NCI-H1436 (cell line): ENCODE results near the gene SUGCT.

Source experiments
- DNase-seq: peaks from one replicate; lab custom pipeline; 2025; lab: John Stamatoyannopoulos, UW

The SUGCT gene

GRCh38 chr7:40784176-40784575 is 649.4 kb downstream of the SUGCT start:
- DNase-seq = no peak

DNA sequence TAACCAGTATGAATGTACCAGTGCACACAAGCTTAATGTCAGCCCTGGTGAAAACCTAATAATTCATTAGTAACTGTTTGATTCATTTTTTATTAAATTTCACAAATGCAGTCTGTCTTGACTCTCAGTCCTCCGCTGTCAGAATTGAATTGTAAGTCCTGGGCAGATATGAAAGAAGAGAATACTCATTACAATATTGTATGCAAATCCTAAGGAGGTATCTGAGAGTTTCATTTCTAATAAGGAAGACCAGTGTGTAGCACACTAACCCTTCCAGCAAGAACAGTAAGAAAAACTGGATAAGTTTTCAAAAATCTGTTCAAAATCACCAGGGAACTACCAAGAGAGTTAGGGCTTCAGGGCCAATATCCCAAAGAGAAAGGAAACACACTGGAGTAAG is 652.1 kb downstream of the SUGCT start:
- no peak for DNase-seq

DNA sequence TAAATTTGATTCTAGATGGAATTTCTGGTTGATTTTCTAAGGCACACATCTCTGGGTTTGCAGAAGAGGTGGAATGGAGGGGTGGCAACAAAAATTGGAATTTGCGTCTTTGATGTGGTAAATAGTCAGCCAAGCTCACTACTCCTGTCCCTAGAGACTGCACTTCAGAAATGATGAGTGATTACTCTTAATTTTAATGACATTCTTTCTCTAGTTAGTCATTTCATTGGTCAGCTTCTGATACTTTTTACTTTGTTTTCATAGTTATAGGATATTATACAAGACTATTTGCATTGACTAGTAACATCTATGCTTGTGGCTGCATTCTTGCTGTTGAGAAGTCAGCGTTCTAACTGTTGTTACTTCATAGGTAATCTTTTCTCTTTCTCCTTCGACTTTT is 658.3 kb downstream of the SUGCT start:
- DNase-seq = no peak

- DNase-seq = no peak
Observed at GRCh38 chr7:40795607-40796006, 660.8 kb downstream of the SUGCT start.

GRCh38 chr7:40796723-40797122 is 661.9 kb downstream of the SUGCT start:
- no peak for DNase-seq

DNA sequence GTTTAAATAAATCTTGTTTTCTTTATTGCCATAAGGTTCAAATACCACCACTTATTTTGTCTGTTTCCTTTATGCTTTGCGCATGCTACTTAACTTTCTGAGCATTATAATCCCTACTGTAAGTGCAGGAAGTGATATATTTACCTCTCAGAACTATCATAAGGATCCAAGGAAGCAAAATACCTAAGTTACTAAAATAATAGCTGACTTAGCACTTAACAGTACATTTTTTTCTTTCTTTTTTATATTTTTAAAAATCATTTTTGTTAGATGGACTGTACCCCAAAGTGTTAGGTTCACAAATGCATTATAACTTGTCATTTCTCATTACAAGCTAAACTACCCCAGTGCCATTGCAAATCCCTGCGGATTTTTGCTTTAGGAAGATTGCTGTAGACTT is 663.8 kb downstream of the SUGCT start:
- no peak for DNase-seq

- DNase-seq = no peak
Observed at GRCh38 chr7:40799493-40800403, 664.9 kb downstream of the SUGCT start.

- no peak for DNase-seq
Observed at GRCh38 chr7:40800771-40801170, 666.0 kb downstream of the SUGCT start.

DNA sequence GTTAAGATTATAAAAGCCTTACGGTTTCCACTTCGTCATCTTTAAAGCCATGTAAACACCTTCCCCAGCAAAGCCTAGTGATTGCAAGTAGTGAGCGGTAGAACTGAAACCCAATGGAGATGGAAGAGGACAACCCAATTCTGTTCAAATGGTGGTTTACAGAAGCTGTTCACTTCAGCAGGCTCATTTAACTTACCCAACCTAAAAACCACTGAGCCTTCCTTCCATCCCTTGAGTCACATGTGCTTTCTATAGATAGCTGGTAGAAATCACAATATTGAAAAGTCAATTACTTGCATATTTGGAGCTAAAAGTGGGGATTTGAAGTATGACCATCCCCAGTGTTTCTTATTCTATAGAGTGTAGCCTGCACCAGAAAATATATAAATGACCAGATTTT is 667.7 kb downstream of the SUGCT start:
- no peak for DNase-seq

DNA sequence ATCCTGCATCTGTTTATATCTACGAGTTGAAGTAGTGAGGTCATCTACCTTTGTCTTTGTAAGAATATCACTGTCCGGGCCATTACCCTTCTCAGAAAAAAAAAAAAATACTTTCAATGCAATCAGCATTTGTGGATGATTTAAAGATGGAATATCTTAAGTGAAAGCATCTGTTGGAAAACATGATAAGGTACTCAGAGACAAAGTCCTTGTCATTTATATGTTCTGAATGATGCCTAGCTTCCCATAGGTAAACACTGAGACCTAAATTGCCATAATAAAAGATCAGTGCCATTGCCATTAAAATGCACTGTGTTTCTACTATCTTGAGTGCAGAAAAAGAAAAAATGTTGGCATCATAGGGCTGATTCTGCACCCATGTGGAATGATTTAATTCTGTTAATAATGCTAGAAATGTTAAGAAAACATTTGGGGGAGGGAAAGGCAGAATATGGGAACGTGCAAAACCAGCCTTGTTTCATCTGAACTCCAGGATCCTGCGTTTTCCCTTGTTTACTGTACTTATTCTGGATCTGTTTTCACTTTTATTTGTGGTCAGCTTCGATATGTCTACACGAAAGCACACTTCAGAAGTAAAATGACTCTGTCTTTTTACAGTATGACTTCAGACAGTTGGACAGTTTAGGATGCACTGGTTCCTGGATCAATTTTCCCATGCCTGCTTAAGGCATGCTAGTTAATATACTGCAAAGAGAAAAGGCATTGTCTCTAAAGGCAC is 669.8 kb downstream of the SUGCT start:
- DNase-seq = no peak

DNA sequence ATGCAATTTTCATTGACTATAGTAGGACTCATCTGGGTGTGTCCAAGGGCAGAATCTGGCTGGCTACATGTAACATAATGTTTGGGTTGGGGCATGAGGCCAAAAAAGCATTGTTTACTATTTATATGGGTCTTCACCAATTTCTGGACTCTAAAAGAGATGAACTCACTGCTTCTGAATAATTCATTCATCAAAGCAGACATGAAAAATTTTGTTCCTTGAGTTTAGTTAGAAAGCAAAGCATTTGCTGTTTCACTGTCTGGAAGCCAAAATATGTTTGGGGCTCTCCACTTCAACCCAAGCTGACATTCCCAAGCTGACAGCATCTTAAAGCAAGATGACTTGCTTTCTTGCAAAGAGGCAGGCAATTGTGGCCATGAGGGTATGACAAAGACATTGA is 670.6 kb downstream of the SUGCT start:
- DNase-seq = no peak

- DNase-seq = no peak
Observed at GRCh38 chr7:40808378-40808942, 673.7 kb downstream of the SUGCT start.

DNA sequence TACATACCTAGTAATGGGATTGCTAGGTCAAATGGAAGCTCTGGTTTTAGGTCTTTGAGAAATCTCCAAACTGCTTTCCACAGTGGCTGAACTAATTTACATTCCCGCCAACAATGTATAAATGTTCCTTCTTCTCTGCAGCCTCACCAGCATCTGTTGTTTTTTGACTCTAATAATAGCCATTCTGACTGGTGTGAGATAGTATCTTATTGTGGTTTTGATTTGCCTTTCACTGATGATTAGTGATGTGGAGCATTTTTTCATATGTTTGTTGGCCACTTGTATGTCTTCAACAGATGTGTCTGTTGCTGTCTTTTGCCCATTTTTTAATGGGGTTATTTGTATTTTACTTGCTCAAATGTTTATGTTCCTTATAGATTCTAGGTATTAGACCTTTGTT is 675.5 kb downstream of the SUGCT start:
- DNase-seq = no peak

GRCh38 chr7:40811666-40812065 is 676.9 kb downstream of the SUGCT start:
- DNase-seq = no peak

- no peak for DNase-seq
Observed at GRCh38 chr7:40815022-40815421, 680.2 kb downstream of the SUGCT start.

GRCh38 chr7:40815512-40815911 is 680.7 kb downstream of the SUGCT start:
- no peak for DNase-seq

GRCh38 chr7:40822861-40823260 is 688.1 kb downstream of the SUGCT start:
- no peak for DNase-seq

- no peak for DNase-seq
Observed at GRCh38 chr7:40824461-40824860, 689.7 kb downstream of the SUGCT start.

- DNase-seq = no peak
Observed at GRCh38 chr7:40826411-40827221, 691.8 kb downstream of the SUGCT start.

DNA sequence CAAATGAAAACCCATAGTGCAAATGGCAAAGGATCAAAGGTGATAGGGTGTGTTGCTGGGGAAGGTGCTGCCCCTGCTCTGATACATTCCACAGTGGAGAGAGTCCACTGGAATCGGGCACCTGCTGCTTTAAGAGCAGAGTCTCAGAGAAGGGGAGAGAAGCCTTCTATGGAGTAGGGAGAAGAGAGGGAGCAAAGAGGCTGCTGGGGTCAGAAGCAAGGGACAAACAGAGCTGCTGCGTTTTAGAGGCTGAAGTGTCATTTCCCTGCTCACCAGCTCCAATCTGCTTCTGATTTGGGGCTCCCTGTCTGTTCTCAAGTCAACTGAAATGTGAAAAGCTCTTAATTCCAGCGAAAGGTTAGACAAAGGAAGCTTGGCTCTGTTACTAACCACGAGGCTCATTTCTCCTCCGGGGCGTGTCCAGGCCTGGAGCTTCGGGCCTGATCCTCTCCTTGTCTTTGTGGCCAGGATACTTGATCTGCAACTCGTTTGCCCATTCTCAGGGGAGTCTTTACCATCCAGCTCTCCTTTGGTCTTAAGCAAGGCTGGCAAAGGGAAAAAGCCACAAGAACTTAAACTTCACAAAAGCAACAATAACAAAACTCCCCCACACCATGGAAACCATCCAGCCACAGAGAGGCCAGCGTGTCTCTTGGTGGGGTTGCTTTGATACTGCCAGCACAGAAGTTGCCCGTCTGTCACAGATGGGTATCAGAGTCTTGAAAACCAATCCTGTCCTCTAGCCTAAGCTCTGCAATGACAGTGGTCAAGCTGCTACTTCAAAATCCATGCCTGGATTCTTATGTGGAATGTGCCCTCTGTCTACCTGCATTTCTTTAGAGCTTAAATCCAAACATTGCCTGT is 692.6 kb downstream of the SUGCT start:
- no peak for DNase-seq
